Measurements from ENCODE around the gene GSDMA. TPM values are rescaled to one million over a fixed set of nuclear protein-coding genes. Genes with fewer than 3 reads are reported as not detected.

Gene GSDMA
- total and polyA plus RNA-seq, 9 of the 15 experiments (the other 6 are each of a cell fraction or from before 2014, with no cell fraction given) = 0.04 to 0.13 (median 0.07) TPM; not detected in 2

DNA sequence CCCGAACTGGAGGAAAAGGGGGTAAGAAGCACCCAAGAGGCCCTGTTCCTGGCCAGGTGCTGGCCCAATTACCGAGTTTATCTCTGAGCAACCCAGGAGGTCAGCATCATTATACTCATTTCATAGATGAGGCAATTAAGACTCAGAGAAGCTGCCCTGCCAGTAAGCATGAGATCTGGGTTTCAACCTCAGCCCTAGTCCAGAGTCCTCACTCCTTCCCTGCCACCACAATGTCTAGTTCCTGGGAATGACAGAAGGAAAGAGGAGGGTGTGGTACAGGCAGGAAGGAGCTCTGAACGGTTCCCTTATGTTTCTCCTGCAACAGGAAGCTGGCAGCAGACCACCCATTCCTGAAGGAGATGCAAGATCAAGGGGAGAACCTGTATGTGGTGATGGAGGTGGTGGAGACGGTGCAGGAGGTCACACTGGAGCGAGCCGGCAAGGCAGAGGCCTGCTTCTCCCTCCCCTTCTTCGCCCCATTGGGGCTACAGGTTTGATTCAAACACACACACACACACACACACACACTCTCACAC is 7.4 kb downstream of the GSDMA start (continued):
- TF ChIP-seq, protein P1, sequence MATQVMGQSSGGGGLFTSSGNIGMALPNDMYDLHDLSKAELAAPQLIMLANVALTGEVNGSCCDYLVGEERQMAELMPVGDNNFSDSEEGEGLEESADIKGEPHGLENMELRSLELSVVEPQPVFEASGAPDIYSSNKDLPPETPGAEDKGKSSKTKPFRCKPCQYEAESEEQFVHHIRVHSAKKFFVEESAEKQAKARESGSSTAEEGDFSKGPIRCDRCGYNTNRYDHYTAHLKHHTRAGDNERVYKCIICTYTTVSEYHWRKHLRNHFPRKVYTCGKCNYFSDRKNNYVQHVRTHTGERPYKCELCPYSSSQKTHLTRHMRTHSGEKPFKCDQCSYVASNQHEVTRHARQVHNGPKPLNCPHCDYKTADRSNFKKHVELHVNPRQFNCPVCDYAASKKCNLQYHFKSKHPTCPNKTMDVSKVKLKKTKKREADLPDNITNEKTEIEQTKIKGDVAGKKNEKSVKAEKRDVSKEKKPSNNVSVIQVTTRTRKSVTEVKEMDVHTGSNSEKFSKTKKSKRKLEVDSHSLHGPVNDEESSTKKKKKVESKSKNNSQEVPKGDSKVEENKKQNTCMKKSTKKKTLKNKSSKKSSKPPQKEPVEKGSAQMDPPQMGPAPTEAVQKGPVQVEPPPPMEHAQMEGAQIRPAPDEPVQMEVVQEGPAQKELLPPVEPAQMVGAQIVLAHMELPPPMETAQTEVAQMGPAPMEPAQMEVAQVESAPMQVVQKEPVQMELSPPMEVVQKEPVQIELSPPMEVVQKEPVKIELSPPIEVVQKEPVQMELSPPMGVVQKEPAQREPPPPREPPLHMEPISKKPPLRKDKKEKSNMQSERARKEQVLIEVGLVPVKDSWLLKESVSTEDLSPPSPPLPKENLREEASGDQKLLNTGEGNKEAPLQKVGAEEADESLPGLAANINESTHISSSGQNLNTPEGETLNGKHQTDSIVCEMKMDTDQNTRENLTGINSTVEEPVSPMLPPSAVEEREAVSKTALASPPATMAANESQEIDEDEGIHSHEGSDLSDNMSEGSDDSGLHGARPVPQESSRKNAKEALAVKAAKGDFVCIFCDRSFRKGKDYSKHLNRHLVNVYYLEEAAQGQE (IDR thresholded peaks at IDR 0.05; ENCODE audit: borderline replicate concordance) = no peak
- TF ChIP-seq, protein P1 (CRISPR knock-in tag; IDR thresholded peaks at IDR 0.05; ENCODE audit: low read depth) = no peak
- TF ChIP-seq ELF4 (CRISPR knock-in tag; IDR thresholded peaks at IDR 0.05) (no peak), ZNF232 (CRISPR knock-in tag; IDR thresholded peaks at IDR 0.05) (no peak), TAF1 (IDR thresholded peaks at IDR 0.05; ENCODE audit: control insufficient read depth, extremely low read depth, insufficient read depth, low read length, severe bottlenecking) (no peak), ASH1L (IDR thresholded peaks at IDR 0.05; ENCODE audit: borderline replicate concordance, low read depth, partially characterized antibody) (no peak), ATF1 (CRISPR knock-in tag; IDR thresholded peaks at IDR 0.05) (no peak), ATF1 (tag; IDR thresholded peaks at IDR 0.05) (no peak), GTF2E2 (tag; IDR thresholded peaks at IDR 0.05) (no peak), PCBP2 (IDR thresholded peaks at IDR 0.05; ENCODE audit: low read depth, low read length, poor library complexity, severe bottlenecking) (no peak)
- TF ChIP-seq, protein P2, sequence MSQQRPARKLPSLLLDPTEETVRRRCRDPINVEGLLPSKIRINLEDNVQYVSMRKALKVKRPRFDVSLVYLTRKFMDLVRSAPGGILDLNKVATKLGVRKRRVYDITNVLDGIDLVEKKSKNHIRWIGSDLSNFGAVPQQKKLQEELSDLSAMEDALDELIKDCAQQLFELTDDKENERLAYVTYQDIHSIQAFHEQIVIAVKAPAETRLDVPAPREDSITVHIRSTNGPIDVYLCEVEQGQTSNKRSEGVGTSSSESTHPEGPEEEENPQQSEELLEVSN (IDR thresholded peaks at IDR 0.05; ENCODE audit: borderline replicate concordance in 1 of 2, extremely low read depth in 1 of 2, insufficient read depth in 1 of 2, insufficient read length in 1 of 2, low read depth in 1 of 2, low read length in 1 of 2, poor library complexity in 1 of 2, severe bottlenecking in 1 of 2) = no peak

Data from K562 (cell line).